ENCODE measurements around the gene SPINT2.
A peak's percentile ranks its signal among the peaks of the same experiment; 100 is the strongest.

Gene SPINT2

GRCh38 chr19:38270587-38271167 is 6.3 kb downstream of the SPINT2 start:
- no peak for DNase-seq

GRCh38 chr19:38273499-38273898 is 9.1 kb downstream of the SPINT2 start:
- DNase-seq = no peak

GRCh38 chr19:38274739-38275138 is 10.4 kb downstream of the SPINT2 start:
- no peak for DNase-seq

GRCh38 chr19:38276942-38277517 is 12.7 kb downstream of the SPINT2 start:
- no peak for DNase-seq

GRCh38 chr19:38277549-38277948 is 13.2 kb downstream of the SPINT2 start:
- DNase-seq = no peak

- peak; percentile 34 for DNase-seq
Observed at GRCh38 chr19:38277969-38278680, 13.8 kb downstream of the SPINT2 start.

GRCh38 chr19:38278751-38279150 is 14.4 kb downstream of the SPINT2 start:
- DNase-seq = no peak

- no peak for DNase-seq
Observed at GRCh38 chr19:38280030-38280921, 15.9 kb downstream of the SPINT2 start.

- DNase-seq = no peak
Observed at GRCh38 chr19:38281811-38282566, 17.6 kb downstream of the SPINT2 start.

GRCh38 chr19:38283271-38283670 is 18.9 kb downstream of the SPINT2 start:
- DNase-seq = no peak

GRCh38 chr19:38284422-38284821 is 20.0 kb downstream of the SPINT2 start:
- DNase-seq = no peak

- DNase-seq = peak; percentile 37
Observed at GRCh38 chr19:38285567-38285966, 21.2 kb downstream of the SPINT2 start.

GRCh38 chr19:38287604-38288003 is 23.2 kb downstream of the SPINT2 start:
- DNase-seq = no peak

- no peak for DNase-seq
Observed at GRCh38 chr19:38288123-38288855, 23.9 kb downstream of the SPINT2 start.

- DNase-seq = no peak
Observed at GRCh38 chr19:38289955-38290354, 25.6 kb downstream of the SPINT2 start.

- peak; percentile 82 for DNase-seq
Observed at GRCh38 chr19:38290631-38291147, 26.3 kb downstream of the SPINT2 start.

- no peak for DNase-seq
Observed at GRCh38 chr19:38291855-38292254, 27.5 kb downstream of the SPINT2 start.

GRCh38 chr19:38293281-38293680 is 28.9 kb downstream of the SPINT2 start:
- no peak for DNase-seq

- no peak for DNase-seq
Observed at GRCh38 chr19:38294090-38294489, 29.7 kb downstream of the SPINT2 start.

- DNase-seq = peak; percentile 56
Observed at GRCh38 chr19:38298821-38299680, 34.7 kb downstream of the SPINT2 start.
